Ascending aorta (tissue), 2 donors: ENCODE measurements around the gene FCGR3B. TPM values are rescaled to one million over a fixed set of nuclear protein-coding genes. Genes with fewer than 3 reads are reported as not detected.
"Not testable (repeated sequence)": the region's sequence is repeated elsewhere in the genome, so short reads cannot be mapped to it uniquely, and the experiment has no call there.

Experiments used
- DNase-seq, 2 donors: peaks; one replicate each; pipeline ENCODE4 v3.0.0-alpha.2; 2019; ENCODE audit warnings: low spot score in 2 of 2
- H3K27ac ChIP-seq, 2 donors: fragments of 200-600 bp; sonication (generic); one replicate each; pipeline ENCODE4 v1.5.1; 2016 to 2017; ENCODE audit warnings: mild to moderate bottlenecking in 1 of 2
- H3K27me3 ChIP-seq: fragments of 200-600 bp; sonication (generic); one replicate; pipeline ENCODE4 v1.5.1; 2017
- H3K36me3 ChIP-seq, 2 donors: fragments of 200-600 bp; sonication (generic); one replicate each; pipeline ENCODE4 v1.5.1; 2016
- H3K4me1 ChIP-seq, 2 donors: fragments of 200-600 bp; sonication (generic); one replicate each; pipeline ENCODE4 v1.5.1; 2016 to 2017; ENCODE audit warnings: mild to moderate bottlenecking in 1 of 2
- H3K4me3 ChIP-seq, 2 donors: fragments of 200-600 bp; sonication (generic); one replicate each; pipeline ENCODE4 v1.5.1; 2016 to 2017; ENCODE audit warnings: mild to moderate bottlenecking in 1 of 2
- H3K9me3 ChIP-seq, 2 donors: fragments of 200-600 bp; sonication (generic); one replicate each; pipeline ENCODE4 v1.5.1; 2016
- intact Hi-C: fragments of 100-400 bp; cut with DNase I; formaldehyde crosslinking; loops from one replicate; pipeline ENCODE4 v1.15.1; 2023
- total RNA-seq: library from RNA; depleted of rRNA; stranded (reverse); fragments of >200 nt; gene quantifications from one replicate; pipeline ENCODE4 v1.1.0, GENCODE V29; 2016

Gene FCGR3B
- total RNA-seq, 1 donor from 2014 or later, result not detected

DNA sequence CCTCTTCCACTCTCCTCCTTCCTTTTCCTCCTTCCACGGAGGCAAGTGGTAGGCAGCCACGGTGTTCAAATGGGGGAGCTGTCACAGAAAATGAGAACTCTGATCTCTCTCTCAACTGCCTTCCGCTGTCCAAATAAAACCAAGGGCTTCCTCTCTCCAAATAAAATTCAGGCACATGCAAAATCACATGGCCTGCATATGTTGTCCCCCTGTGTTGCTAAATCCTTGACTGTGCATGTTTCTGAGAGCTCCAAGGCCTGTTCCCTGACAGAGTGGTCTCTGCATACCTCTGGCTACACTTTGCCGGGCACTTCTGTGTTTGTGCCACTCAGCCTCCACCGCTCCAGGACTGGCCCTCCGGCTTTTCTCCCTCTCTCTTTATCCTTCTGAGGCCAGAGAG is 42.4 kb downstream of the FCGR3B start:
- intact Hi-C loops, H3K36me3 ChIP-seq, H3K4me3 ChIP-seq, DNase-seq, H3K9me3 ChIP-seq, H3K27me3 ChIP-seq, H3K27ac ChIP-seq, H3K4me1 ChIP-seq: not testable (repeated sequence)

DNA sequence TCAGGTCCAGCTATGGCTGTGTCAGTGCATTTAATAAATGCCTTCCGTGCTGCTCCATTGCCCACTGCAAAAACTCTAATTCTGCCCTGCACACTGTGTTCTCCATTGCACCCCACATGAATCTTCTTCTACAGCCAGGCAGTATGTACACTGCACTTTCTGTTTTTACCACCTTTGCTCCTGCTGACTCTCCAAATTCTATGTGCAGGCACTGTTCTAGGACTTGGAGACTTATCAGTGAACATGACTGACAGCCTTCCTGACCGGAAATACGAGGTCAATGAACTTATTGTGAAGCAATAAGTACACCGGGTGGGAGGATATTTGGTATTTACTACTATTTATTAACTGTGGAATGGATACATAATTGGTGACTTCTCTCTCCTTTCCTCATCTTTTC is 48.1 kb downstream of the FCGR3B start:
- H3K4me3 ChIP-seq, H3K4me1 ChIP-seq, H3K27ac ChIP-seq, H3K9me3 ChIP-seq, intact Hi-C loops, H3K36me3 ChIP-seq, H3K27me3 ChIP-seq, DNase-seq: not testable (repeated sequence)

DNA sequence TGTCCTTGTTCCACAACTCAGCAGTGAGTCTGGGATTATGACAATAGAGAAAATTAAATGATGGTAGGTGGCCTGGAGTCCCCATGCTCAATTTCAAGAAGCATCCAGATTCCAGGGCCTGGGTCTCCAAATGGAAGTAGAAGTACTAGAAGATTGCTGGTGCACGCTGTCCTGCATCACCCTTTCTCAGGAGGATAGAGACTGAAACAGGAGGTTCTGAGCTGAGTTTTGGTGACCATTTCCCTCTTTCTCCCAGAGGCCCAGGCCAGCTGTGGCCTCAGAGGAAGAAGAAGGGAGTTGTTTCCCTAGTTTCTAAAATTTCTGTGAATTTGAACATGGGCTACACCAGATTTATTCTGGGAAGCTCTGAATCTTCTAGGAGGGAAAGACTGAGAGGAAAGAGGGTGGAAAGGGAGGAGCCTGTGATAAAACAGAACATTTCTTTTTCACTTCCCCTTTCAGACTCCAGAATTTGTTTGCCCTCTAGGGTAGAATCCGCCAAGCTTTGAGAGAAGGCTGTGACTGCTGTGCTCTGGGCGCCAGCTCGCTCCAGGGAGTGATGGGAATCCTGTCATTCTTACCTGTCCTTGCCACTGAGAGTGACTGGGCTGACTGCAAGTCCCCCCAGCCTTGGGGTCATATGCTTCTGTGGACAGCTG is 50.0 kb downstream of the FCGR3B start:
- H3K27me3 ChIP-seq, H3K36me3 ChIP-seq, H3K4me3 ChIP-seq, H3K27ac ChIP-seq, H3K9me3 ChIP-seq, intact Hi-C loops, H3K4me1 ChIP-seq, DNase-seq: not testable (repeated sequence)

- H3K9me3 ChIP-seq, DNase-seq, H3K36me3 ChIP-seq, H3K27ac ChIP-seq, H3K27me3 ChIP-seq, intact Hi-C loops, H3K4me1 ChIP-seq, H3K4me3 ChIP-seq: not testable (repeated sequence)
These were observed 51.0 kb downstream of the FCGR3B start for GRCh38 chr1:161579856-161580507.

GRCh38 chr1:161576676-161577075 is 54.3 kb downstream of the FCGR3B start:
- H3K9me3 ChIP-seq, H3K27me3 ChIP-seq, DNase-seq, H3K36me3 ChIP-seq, H3K27ac ChIP-seq, H3K4me1 ChIP-seq, H3K4me3 ChIP-seq, intact Hi-C loops: not testable (repeated sequence)

Other genes with a start within 250 kb of the FCGR3B start
- gene FCGR2A, start 125.7 kb downstream of the FCGR3B start, total RNA-seq, result 23.6 TPM
- gene HSPA6, start 106.6 kb downstream of the FCGR3B start, total RNA-seq, result 1.9 TPM
- gene FCGR3A, start 81.4 kb downstream of the FCGR3B start, total RNA-seq, result 8.8 TPM
- 14.5 TPM for gene FCGR2B, start 32.0 kb upstream of the FCGR3B start, total RNA-seq
- not detected for gene FCRLA, start 76.1 kb upstream of the FCGR3B start, total RNA-seq
- gene FCRLB, start 90.4 kb upstream of the FCGR3B start, total RNA-seq, result not detected
- gene DUSP12, start 118.6 kb upstream of the FCGR3B start, total RNA-seq, result 21.0 TPM
- gene ATF6, start 135.1 kb upstream of the FCGR3B start, total RNA-seq, result 12.3 TPM